ENCODE measurements around the gene CABLES2.

GRCh38 chr20:62360854-62361798 lies 46.0 kb downstream of the CABLES2 start:
- TF ChIP-seq RNF2 (IDR thresholded peaks at IDR 0.05; ENCODE audit: borderline replicate concordance, low read depth) (no peak), CTCF (IDR thresholded peaks at IDR 0.05) (no peak), RCOR1 (IDR thresholded peaks at IDR 0.05; ENCODE audit: low read depth, low read length) (no peak), CHD2 (IDR thresholded peaks at IDR 0.05; ENCODE audit: low read length, partially characterized antibody) (no peak), REST (IDR thresholded peaks at IDR 0.05) (no peak), EP300 (IDR thresholded peaks at IDR 0.05) (peak in 1 of 2 experiments; percentile 63; a peak in 1 of 5 replicates), MYC (IDR thresholded peaks at IDR 0.05; ENCODE audit: borderline replicate concordance, low read length) (no peak), KDM1A (IDR thresholded peaks at IDR 0.05; ENCODE audit: low read depth) (0 out of 2 replicates have a peak, but pooled peaks have one; percentile 80), HMGXB4 (CRISPR knock-in tag; IDR thresholded peaks at IDR 0.05; ENCODE audit: borderline replicate concordance) (no peak), RFX5 (IDR thresholded peaks at IDR 0.05) (no peak)
- TF ChIP-seq, protein P1, sequence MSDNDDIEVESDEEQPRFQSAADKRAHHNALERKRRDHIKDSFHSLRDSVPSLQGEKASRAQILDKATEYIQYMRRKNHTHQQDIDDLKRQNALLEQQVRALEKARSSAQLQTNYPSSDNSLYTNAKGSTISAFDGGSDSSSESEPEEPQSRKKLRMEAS (IDR thresholded peaks at IDR 0.05), result peak; percentile 77; the same call in 1 of the 2 replicates
